OCI-LY3 (cell line): ENCODE results near the gene TRDN.

ENCODE experiments used
- CTCF ChIP-seq: fragments of 200-600, 300-600 bp; sonication (generic); IDR thresholded peaks from 2 replicates; pipeline ENCODE4 v1.5.1; 2014; ENCODE audit warnings: antibody characterized with exemption, low read length, low read depth
- EZH2phosphoT487 ChIP-seq: fragments of 200-600 bp; shearing (Covaris generic); IDR thresholded peaks from 2 replicates; pipeline ENCODE4 v1.6.1; 2018; ENCODE audit warnings: antibody characterized with exemption, mixed run types, low read depth

- TF ChIP-seq CTCF: no peak
- no peak for TF ChIP-seq EZH2phosphoT487
These were observed 169.4 kb downstream of the TRDN start for GRCh38 chr6:123467392-123467791.
